ENCODE measurements around the gene FLVCR1.
A peak's percentile ranks its signal among the peaks of the same experiment; 100 is the strongest.

The FLVCR1 gene

GRCh38 chr1:212915245-212916091 lies 57.4 kb downstream of the FLVCR1 start:
- DNase-seq: peak in 2 of 14 donors; percentile 12 to 33

GRCh38 chr1:212916481-212917133 lies 58.5 kb downstream of the FLVCR1 start:
- peak in 5 of 14 donors; percentile 2 to 22 (median 7) for DNase-seq

- no peak for DNase-seq
These were observed 59.0 kb downstream of the FLVCR1 start for GRCh38 chr1:212917134-212917485.

- DNase-seq: no peak
These were observed 59.8 kb downstream of the FLVCR1 start for GRCh38 chr1:212917858-212918257.

GRCh38 chr1:212918824-212919223 lies 60.7 kb downstream of the FLVCR1 start:
- no peak for DNase-seq

GRCh38 chr1:212920246-212920645 lies 62.2 kb downstream of the FLVCR1 start:
- DNase-seq: no peak

GRCh38 chr1:212920896-212921295 lies 62.8 kb downstream of the FLVCR1 start:
- no peak for DNase-seq

- DNase-seq: no peak
These were observed 63.9 kb downstream of the FLVCR1 start for GRCh38 chr1:212922016-212922415.

- DNase-seq: no peak
These were observed 68.3 kb downstream of the FLVCR1 start for GRCh38 chr1:212926372-212926771.

GRCh38 chr1:212928323-212929291 lies 70.5 kb downstream of the FLVCR1 start:
- no peak for DNase-seq

GRCh38 chr1:212930986-212931678 lies 73.1 kb downstream of the FLVCR1 start:
- DNase-seq: no peak

- DNase-seq: no peak
These were observed 75.9 kb downstream of the FLVCR1 start for GRCh38 chr1:212933815-212934471.

- DNase-seq: no peak
These were observed 77.4 kb downstream of the FLVCR1 start for GRCh38 chr1:212935387-212935981.

GRCh38 chr1:212937034-212937433 lies 79.0 kb downstream of the FLVCR1 start:
- no peak for DNase-seq

GRCh38 chr1:212938846-212939245 lies 80.8 kb downstream of the FLVCR1 start:
- DNase-seq: no peak

- DNase-seq: no peak
These were observed 83.4 kb downstream of the FLVCR1 start for GRCh38 chr1:212941452-212941851.

GRCh38 chr1:212942679-212943392 lies 84.8 kb downstream of the FLVCR1 start:
- DNase-seq: no peak

GRCh38 chr1:212943393-212943710 lies 85.3 kb downstream of the FLVCR1 start:
- DNase-seq: no peak

GRCh38 chr1:212944229-212944901 lies 86.3 kb downstream of the FLVCR1 start:
- no peak for DNase-seq

- DNase-seq: no peak
These were observed 87.0 kb downstream of the FLVCR1 start for GRCh38 chr1:212945056-212945455.
